Cerebellar nuclear complex (tissue), 1 donor: ENCODE measurements around the gene TTC21B.

Source experiments
- DNase-seq, 2 experiments: peaks; one replicate each; lab custom pipeline; 2025; lab: John Stamatoyannopoulos, UW

Gene TTC21B

DNA sequence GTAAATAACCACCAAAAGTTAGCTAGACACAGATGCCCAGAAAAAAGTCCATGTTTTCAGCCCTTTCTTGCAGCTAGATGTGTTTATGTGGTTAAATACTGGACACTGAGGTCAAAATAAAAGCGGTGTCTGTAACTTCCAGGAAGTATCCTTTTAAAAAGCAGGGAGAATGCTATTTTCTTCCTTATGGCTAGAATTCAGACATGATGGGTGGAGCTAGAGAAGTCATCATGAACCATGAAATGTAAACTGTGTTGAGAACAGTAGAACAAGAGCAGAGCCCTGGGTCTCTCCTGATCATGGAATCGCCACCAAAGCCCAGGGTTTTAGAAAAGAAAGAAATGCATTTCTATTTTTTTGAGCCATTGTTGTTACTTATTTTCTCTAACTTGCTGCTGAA lies 118.2 kb downstream of the TTC21B start:
- no peak for DNase-seq

DNA sequence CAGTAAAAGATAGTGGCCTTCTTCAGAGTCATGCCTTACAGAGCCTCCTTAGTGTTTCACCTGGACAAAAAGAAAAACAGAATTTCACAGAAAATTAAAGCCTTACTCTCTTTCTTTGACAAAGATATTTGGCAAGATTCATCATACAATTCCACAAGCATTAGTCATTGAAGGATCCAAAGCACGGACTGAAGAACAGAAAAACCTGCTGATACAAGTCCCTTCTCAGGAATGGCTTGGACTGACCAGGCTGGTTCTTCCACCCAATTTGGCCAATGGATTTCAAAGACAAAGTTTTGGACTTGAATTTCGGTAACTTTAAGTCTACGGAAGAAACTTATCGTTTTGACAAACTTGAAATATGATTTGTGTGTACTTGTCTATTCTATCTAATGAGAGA lies 120.4 kb downstream of the TTC21B start:
- no peak for DNase-seq

DNA sequence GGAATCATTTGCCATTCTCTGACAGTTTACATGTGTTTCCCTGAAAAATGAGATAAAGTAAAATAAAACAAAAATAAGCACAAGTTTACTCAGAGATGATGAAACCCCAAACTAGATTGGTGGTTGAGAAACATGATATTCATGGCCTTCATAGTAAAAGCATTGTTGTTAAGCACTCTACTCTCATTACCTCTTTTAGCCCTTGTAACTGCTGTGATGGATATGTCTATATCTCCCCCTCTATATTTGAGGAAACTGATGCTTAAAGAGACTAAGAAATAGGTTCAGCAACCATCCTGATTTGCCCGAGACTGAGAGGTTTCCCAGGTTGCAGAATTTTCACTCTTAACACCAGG lies 125.7 kb downstream of the TTC21B start:
- no peak for DNase-seq

DNA sequence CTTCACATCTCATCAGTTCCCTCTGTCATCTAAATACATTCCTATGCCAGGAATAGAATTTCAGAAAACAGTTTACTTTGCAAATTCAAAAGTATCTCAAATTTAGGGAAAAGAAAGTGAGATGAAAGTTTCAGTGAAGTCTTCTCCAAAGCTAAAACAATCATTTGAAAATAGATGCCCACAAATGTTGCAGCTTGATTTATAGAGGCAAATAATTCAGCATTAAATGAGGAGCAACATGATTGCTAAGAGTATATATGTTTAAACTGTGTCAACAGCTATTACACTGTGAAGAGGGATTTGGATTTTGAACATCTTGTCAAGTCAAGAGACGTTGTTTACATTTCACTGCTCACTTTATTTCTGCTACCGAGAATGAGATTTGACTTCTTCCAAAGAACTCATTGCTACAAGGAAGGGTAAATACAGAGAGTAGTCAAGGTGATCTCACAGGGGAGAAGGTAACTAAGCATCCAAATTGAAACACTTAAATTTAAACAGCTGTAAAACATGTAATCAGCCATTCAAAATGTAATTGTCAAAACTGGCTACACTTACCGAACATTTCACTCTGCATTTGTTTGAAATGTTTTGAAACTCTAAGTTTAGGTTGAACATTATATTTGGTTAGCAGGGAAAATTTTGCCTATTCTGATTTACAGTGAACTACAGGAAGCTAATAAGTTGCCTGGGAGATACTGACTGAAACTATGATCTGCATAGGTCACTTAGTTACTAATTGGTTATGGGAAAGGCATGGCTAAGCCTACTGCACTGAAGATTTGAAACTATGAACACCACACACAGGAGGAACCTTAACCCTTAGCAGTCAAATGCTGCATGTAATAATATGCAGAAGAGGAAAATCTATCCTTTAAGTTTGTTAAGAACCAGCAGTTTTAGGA lies 126.3 kb downstream of the TTC21B start:
- no peak for DNase-seq

DNA sequence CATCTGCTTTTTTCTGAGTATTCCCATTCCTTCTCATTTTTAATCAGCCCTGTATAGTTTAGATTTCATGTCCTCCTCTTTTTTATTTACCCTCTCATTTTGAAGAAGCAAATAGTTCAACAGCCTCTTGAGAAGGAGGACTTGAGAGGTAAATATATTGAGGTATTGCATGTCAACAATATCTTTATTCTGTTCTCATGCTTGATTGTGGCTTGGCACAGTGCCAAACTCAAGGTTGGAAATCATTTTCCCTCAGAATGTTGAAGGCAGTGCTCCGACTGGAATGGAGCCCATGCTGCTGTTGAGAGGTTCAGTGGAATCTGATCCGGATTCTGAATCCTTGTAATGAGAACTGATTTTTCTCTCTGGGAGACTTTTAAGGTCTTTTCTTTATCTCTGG lies 128.5 kb downstream of the TTC21B start:
- DNase-seq, result no peak
